ENCODE data around the gene CR1. TPM values are rescaled to one million over a fixed set of nuclear protein-coding genes. Genes with fewer than 3 reads are reported as not detected.

Gene CR1
- polyA plus RNA-seq, 3 donors, result 11.3 to 30.8 (median 26.5) TPM

GRCh38 chr1:207486198-207486597, 9.8 kb upstream of the CR1 start:
- Histone ChIP-seq H2AFZ (ENCODE audit: insufficient read depth, low read depth, low read length, poor library complexity, severe bottlenecking) (no peak overlapping the region), H3K4me1 (ENCODE audit: control insufficient read depth in 1 of 2, insufficient read depth in 2 of 2, low read length in 2 of 2) (no peaks in the 10 kb centered on the region), H3K9ac (ENCODE audit: insufficient read depth, low read length, poor library complexity, severe bottlenecking) (no peak overlapping the region), H4K20me1 (ENCODE audit: insufficient read depth, low read length) (no peaks in the 10 kb centered on the region), H3K4me3 (replicated peaks in 1 of 3; ENCODE audit: low read depth in 2 of 3, low read length in 3 of 3) (no peak overlapping the region), H3K27me3 (ENCODE audit: control insufficient read depth in 2 of 2, insufficient read depth in 2 of 2, low read length in 2 of 2) (no peaks in the 10 kb centered on the region), H3K9me3 (replicated peaks in 1 of 2; ENCODE audit: control insufficient read depth in 1 of 2, insufficient read depth in 1 of 2, low read length in 2 of 2) (no peaks in the 10 kb centered on the region), H3K79me2 (ENCODE audit: insufficient read depth, low read length) (no peaks in the 10 kb centered on the region), H3K36me3 (replicated peaks in 1 of 2; ENCODE audit: control insufficient read depth in 1 of 2, insufficient read depth in 2 of 2, low read length in 2 of 2) (no peaks in the 10 kb centered on the region), H3K27ac (ENCODE audit: low read depth in 1 of 2, low read length in 2 of 2) (no peak overlapping the region), H3K4me2 (replicated peaks; ENCODE audit: extremely low read depth, low read length, poor library complexity, severe bottlenecking) (no peak overlapping the region)
- DNase-seq, result no peak
- no peaks in the 10 kb centered on the region for H3K36me3 Mint-ChIP-seq
- no peak overlapping the region for H3K4me3 Mint-ChIP-seq
- no peak overlapping the region for H3K27ac Mint-ChIP-seq
- H3K9me3 Mint-ChIP-seq, result peaks cover 0 to 2% (median 0%) of the 10 kb centered on the region in 7 donors
- H3K27me3 Mint-ChIP-seq (ENCODE audit: low read depth in 3 of 3), result peaks cover 2 to 3% (median 3%) of the 10 kb centered on the region in 3 donors
- no peaks in the 10 kb centered on the region for H3K4me1 Mint-ChIP-seq
- 90% methylated on average over 3 of the region's 3 CpGs for WGBS (ENCODE audit: insufficient coverage)
- intact Hi-C loops (cut with micrococcal nuclease), result no loop called here
- no peak for TF ChIP-seq CTCF (IDR thresholded peaks at IDR 0.05)

GRCh38 chr1:207487636-207488035, 8.3 kb upstream of the CR1 start:
- no peak overlapping the region for H3K4me2 ChIP-seq (replicated peaks; ENCODE audit: extremely low read depth, low read length, poor library complexity, severe bottlenecking)
- H3K9ac ChIP-seq (ENCODE audit: insufficient read depth, low read length, poor library complexity, severe bottlenecking), result no peak overlapping the region
- no peaks in the 10 kb centered on the region for H3K36me3 Mint-ChIP-seq
- H2AFZ ChIP-seq (ENCODE audit: insufficient read depth, low read depth, low read length, poor library complexity, severe bottlenecking), result no peak overlapping the region
- H3K79me2 ChIP-seq (ENCODE audit: insufficient read depth, low read length), result no peaks in the 10 kb centered on the region
- H3K27ac Mint-ChIP-seq, result no peak overlapping the region
- no peaks in the 10 kb centered on the region for H3K27me3 ChIP-seq (ENCODE audit: control insufficient read depth in 2 of 2, insufficient read depth in 2 of 2, low read length in 2 of 2)
- peaks cover 2 to 3% (median 3%) of the 10 kb centered on the region in 3 donors for H3K27me3 Mint-ChIP-seq (ENCODE audit: low read depth in 3 of 3)
- no peak for DNase-seq
- H3K4me3 Mint-ChIP-seq, result no peak overlapping the region
- WGBS (ENCODE audit: insufficient coverage), result 88% methylated on average over 4 of the region's 4 CpGs
- no peaks in the 10 kb centered on the region for H3K4me1 Mint-ChIP-seq
- H3K4me1 ChIP-seq (ENCODE audit: control insufficient read depth in 1 of 2, insufficient read depth in 2 of 2, low read length in 2 of 2), result no peaks in the 10 kb centered on the region
- intact Hi-C loops (cut with micrococcal nuclease), result no loop called here
- no peak overlapping the region for H3K4me3 ChIP-seq (replicated peaks in 1 of 3; ENCODE audit: low read depth in 2 of 3, low read length in 3 of 3)
- H3K27ac ChIP-seq (ENCODE audit: low read depth in 1 of 2, low read length in 2 of 2), result no peak overlapping the region
- no peaks in the 10 kb centered on the region for H3K36me3 ChIP-seq (replicated peaks in 1 of 2; ENCODE audit: control insufficient read depth in 1 of 2, insufficient read depth in 2 of 2, low read length in 2 of 2)
- H3K9me3 ChIP-seq (replicated peaks in 1 of 2; ENCODE audit: control insufficient read depth in 1 of 2, insufficient read depth in 1 of 2, low read length in 2 of 2), result no peaks in the 10 kb centered on the region
- no peak for TF ChIP-seq CTCF (IDR thresholded peaks at IDR 0.05)
- H3K9me3 Mint-ChIP-seq, result peaks cover 0 to 2% (median 0%) of the 10 kb centered on the region in 7 donors
- no peaks in the 10 kb centered on the region for H4K20me1 ChIP-seq (ENCODE audit: insufficient read depth, low read length)

All from CD14-positive monocyte (primary cell).